HG03442 (cell line): ENCODE measurements around the gene RPS6KA2.
"Not testable (repeated sequence)": the region's sequence is repeated elsewhere in the genome, so short reads cannot be mapped to it uniquely, and the experiment has no call there.

ENCODE experiments used
- ATAC-seq: cut with Tn5 transposase; IDR thresholded peaks from one replicate; pipeline ENCODE4 v1.9.1; 2021; ENCODE audit warnings: mild to moderate bottlenecking, moderate library complexity; ENCODE audit not compliant: unreplicated experiment

The RPS6KA2 gene

GRCh38 chr6:166386111-166386510, 240.9 kb downstream of the RPS6KA2 start:
- no peak for ATAC-seq

- not testable (repeated sequence) for ATAC-seq
Measured at GRCh38 chr6:166383802-166384363, 243.2 kb downstream of the RPS6KA2 start.

- peak; percentile 86 for ATAC-seq
Measured at GRCh38 chr6:166382933-166383801, 243.9 kb downstream of the RPS6KA2 start, which contains the start of gene MPC1. Gene MPC1 (minus strand): TSS chr6:166382940. CDS start chr6:166382876, 64 bp downstream.

- ATAC-seq: peak; percentile 7
Measured at GRCh38 chr6:166382500-166382932, 244.5 kb downstream of the RPS6KA2 start.

- peak; percentile 39 for ATAC-seq
Measured at GRCh38 chr6:166381733-166382499, 245.1 kb downstream of the RPS6KA2 start.

GRCh38 chr6:166381381-166381732, 245.7 kb downstream of the RPS6KA2 start:
- no peak for ATAC-seq

GRCh38 chr6:166379800-166380199, 247.3 kb downstream of the RPS6KA2 start:
- ATAC-seq: no peak

- ATAC-seq: no peak
Measured at GRCh38 chr6:166379103-166379586, 247.9 kb downstream of the RPS6KA2 start.

- ATAC-seq: no peak
Measured at GRCh38 chr6:166377721-166378120, 249.3 kb downstream of the RPS6KA2 start.

- ATAC-seq: no peak
Measured at GRCh38 chr6:166375013-166375412, 252.0 kb downstream of the RPS6KA2 start.

- no peak for ATAC-seq
Measured at GRCh38 chr6:166370489-166370888, 256.6 kb downstream of the RPS6KA2 start.

- no peak for ATAC-seq
Measured at GRCh38 chr6:166369782-166370181, 257.3 kb downstream of the RPS6KA2 start.

GRCh38 chr6:166366921-166367320, 260.1 kb downstream of the RPS6KA2 start:
- no peak for ATAC-seq

GRCh38 chr6:166365806-166366205, 261.2 kb downstream of the RPS6KA2 start:
- ATAC-seq: peak; percentile 79

- no peak for ATAC-seq
Measured at GRCh38 chr6:166365221-166365620, 261.8 kb downstream of the RPS6KA2 start.

- no peak for ATAC-seq
Measured at GRCh38 chr6:166364456-166364855, 262.6 kb downstream of the RPS6KA2 start.

- not testable (repeated sequence) for ATAC-seq
Measured at GRCh38 chr6:166362427-166362826, 264.6 kb downstream of the RPS6KA2 start.

- no peak for ATAC-seq
Measured at GRCh38 chr6:166361077-166361429, 266.0 kb downstream of the RPS6KA2 start.

- ATAC-seq: no peak
Measured at GRCh38 chr6:166360243-166361076, 266.6 kb downstream of the RPS6KA2 start.
